IMR-90 (cell line): Measurements from ENCODE around the gene TDG. TPM values are rescaled to one million over a fixed set of nuclear protein-coding genes. Genes with fewer than 3 reads are reported as not detected.

ENCODE experiments used
- ATAC-seq: fragments of 200-7000 bp; cut with Tn5 transposase; 2 replicates; pipeline ENCODE4 v1.9.1; 2020; ENCODE audit warnings: low read depth, mild to moderate bottlenecking, moderate library complexity
- BruUV-seq: library from RNA; stranded (reverse); fragments of 400-500 nt; replicated peaks from 2 replicates; lab custom pipeline; 2021; lab: Mats Ljungman, UMichigan
- CTCF ChIA-PET: fragments of 300-600 bp; formaldehyde crosslinking; extraction: SDS; loops from one replicate; lab custom pipeline; 2021; ENCODE audit warnings: antibody characterized with exemption; lab: Yijun Ruan, JAX
- POLR2A ChIA-PET: fragments of 300-600 bp; sonication (Branson Sonifier 250); formaldehyde crosslinking; loops from one replicate; lab custom pipeline; 2022; ENCODE audit warnings: antibody characterized with exemption; ENCODE audit not compliant: unreplicated experiment; lab: Charles Lee
- DNase-seq: peaks from one replicate; pipeline ENCODE4 v3.0.0; 2013
- H2AFZ ChIP-seq: replicated peaks from 2 replicates; pipeline ENCODE3; 2013; ENCODE audit warnings: low read length, mild to moderate bottlenecking; ENCODE audit not compliant: poor library complexity
- H2AK5ac ChIP-seq: 2 replicates; pipeline ENCODE4 v1.6.1; 2013; ENCODE audit warnings: low read depth, low read length, inconsistent platforms
- H2AK9ac ChIP-seq: replicated peaks from 2 replicates; pipeline ENCODE3; 2013; ENCODE audit warnings: mild to moderate bottlenecking, low read depth, low read length, moderate library complexity; ENCODE audit not compliant: poor library complexity
- H2BK120ac ChIP-seq: 2 replicates; pipeline ENCODE4 v1.6.1; 2013; ENCODE audit warnings: low read depth, low read length, inconsistent platforms
- H2BK15ac ChIP-seq: 3 replicates; pipeline ENCODE4 v1.6.1; 2013; ENCODE audit warnings: low read depth, low read length, inconsistent platforms
- H2BK20ac ChIP-seq: 2 replicates; pipeline ENCODE4 v1.6.1; 2013; ENCODE audit warnings: low read depth, mild to moderate bottlenecking, inconsistent platforms, low read length, moderate library complexity
- H2BK5ac ChIP-seq: 2 replicates; pipeline ENCODE4 v1.6.1; 2013; ENCODE audit warnings: mild to moderate bottlenecking, low read depth, low read length, inconsistent platforms; ENCODE audit not compliant: poor library complexity, severe bottlenecking
- H3K14ac ChIP-seq: replicated peaks from 2 replicates; pipeline ENCODE4 v1.6.1; 2013; ENCODE audit warnings: low read depth, low read length, inconsistent platforms
- H3K18ac ChIP-seq: 2 replicates; pipeline ENCODE4 v1.6.1; 2013; ENCODE audit warnings: low read depth, low read length, control low read depth
- H3K23ac ChIP-seq: 2 replicates; pipeline ENCODE4 v1.6.1; 2013; ENCODE audit warnings: low read depth, low read length, inconsistent platforms
- H3K27ac ChIP-seq: 2 replicates; pipeline ENCODE4 v1.5.1; 2013; ENCODE audit warnings: mild to moderate bottlenecking, control low read depth, low read length; ENCODE audit not compliant: insufficient read depth
- H3K27me3 ChIP-seq: 2 replicates; pipeline ENCODE4 v1.6.1; 2013; ENCODE audit warnings: low read length; ENCODE audit not compliant: control insufficient read depth, insufficient read depth
- H3K36me3 ChIP-seq: 2 replicates; pipeline ENCODE4 v1.6.1; 2013; ENCODE audit warnings: low read length, mixed read lengths; ENCODE audit not compliant: control insufficient read depth, insufficient read depth
- H3K4ac ChIP-seq: 2 replicates; pipeline ENCODE4 v1.6.1; 2013; ENCODE audit warnings: low read depth, low read length, inconsistent platforms
- H3K4me1 ChIP-seq: 2 replicates; pipeline ENCODE4 v1.6.1; 2013; ENCODE audit warnings: low read length, mixed read lengths; ENCODE audit not compliant: control insufficient read depth, insufficient read depth
- H3K4me2 ChIP-seq: 2 replicates; pipeline ENCODE4 v1.6.1; 2013; ENCODE audit warnings: low read depth, mild to moderate bottlenecking, control low read depth, low read length, moderate library complexity
- H3K4me3 ChIP-seq: 2 replicates; pipeline ENCODE4 v1.5.1; 2013; ENCODE audit warnings: low read depth, mild to moderate bottlenecking, control low read depth, low read length, moderate library complexity; ENCODE audit not compliant: insufficient read depth
- H3K56ac ChIP-seq: 2 replicates; pipeline ENCODE4 v1.6.1; 2013; ENCODE audit warnings: low read length, inconsistent platforms; ENCODE audit not compliant: insufficient read depth; ENCODE audit errors: extremely low read depth
- H3K79me1 ChIP-seq, 2 experiments: 2 replicates each; pipeline ENCODE4 v1.6.1; 2013; ENCODE audit warnings: low read length in 2 of 2, inconsistent platforms in 1 of 2, low read depth in 1 of 2
- H3K9ac ChIP-seq: 2 replicates; pipeline ENCODE4 v1.6.1; 2013; ENCODE audit warnings: low read depth, low read length, control low read depth
- H3K9me1 ChIP-seq: 2 replicates; pipeline ENCODE4 v1.6.1; 2013; ENCODE audit warnings: low read length, inconsistent platforms; ENCODE audit not compliant: insufficient read depth
- H3K9me3 ChIP-seq: 2 replicates; pipeline ENCODE4 v1.6.1; 2013; ENCODE audit warnings: low read length; ENCODE audit not compliant: control insufficient read depth, insufficient read depth
- H4K20me1 ChIP-seq: 2 replicates; pipeline ENCODE4 v1.6.1; 2013; ENCODE audit warnings: low read length, inconsistent platforms; ENCODE audit not compliant: insufficient read depth
- H4K5ac ChIP-seq: 2 replicates; pipeline ENCODE4 v1.6.1; 2013; ENCODE audit warnings: mild to moderate bottlenecking, low read depth, low read length, control low read depth
- H4K8ac ChIP-seq, 2 experiments: 2 replicates each; pipeline ENCODE4 v1.6.1; 2013; ENCODE audit warnings: low read depth in 2 of 2, low read length in 2 of 2, control low read depth in 1 of 2, inconsistent platforms in 1 of 2
- H4K91ac ChIP-seq: 2 replicates; pipeline ENCODE4 v1.6.1; 2013; ENCODE audit warnings: low read depth, low read length, inconsistent platforms; ENCODE audit not compliant: insufficient read depth
- CEBPB ChIP-seq: IDR thresholded peaks from 2 replicates; pipeline ENCODE4 v1.6.1; 2012; ENCODE audit warnings: low read depth, low read length, improper control_type of control experiment
- CHD1 ChIP-seq: IDR thresholded peaks from 2 replicates; pipeline ENCODE4 v1.6.1; 2012; ENCODE audit warnings: low read depth, low read length, improper control_type of control experiment
- ELK1 ChIP-seq: fragments of 150-350 bp; IDR thresholded peaks from 2 replicates; pipeline ENCODE4 v1.6.1; 2016; ENCODE audit warnings: low read depth, mild to moderate bottlenecking, low read length, moderate library complexity, borderline replicate concordance
- FOS ChIP-seq: fragments of 150-350 bp; IDR thresholded peaks from 2 replicates; pipeline ENCODE4 v1.6.1; 2016; ENCODE audit warnings: low read depth, low read length
- MAZ ChIP-seq: IDR thresholded peaks from 2 replicates; pipeline ENCODE4 v1.6.1; 2012; ENCODE audit warnings: low read depth, mild to moderate bottlenecking, low read length, improper control_type of control experiment, moderate library complexity, borderline replicate concordance
- MXI1 ChIP-seq: IDR thresholded peaks from 2 replicates; pipeline ENCODE4 v1.6.1; 2012; ENCODE audit warnings: low read depth, mild to moderate bottlenecking, low read length, moderate library complexity, borderline replicate concordance
- NFE2L2 ChIP-seq: fragments of 150-350 bp; IDR thresholded peaks from 2 replicates; pipeline ENCODE4 v1.6.1; 2016; ENCODE audit warnings: low read depth, mild to moderate bottlenecking, low read length
- RAD21 ChIP-seq: IDR thresholded peaks from 2 replicates; pipeline ENCODE4 v1.6.1; 2012; ENCODE audit warnings: low read length, improper control_type of control experiment
- RCOR1 ChIP-seq: IDR thresholded peaks from 2 replicates; pipeline ENCODE4 v1.6.1; 2012; ENCODE audit warnings: mild to moderate bottlenecking, low read length, improper control_type of control experiment; ENCODE audit not compliant: insufficient replicate concordance
- RFX5 ChIP-seq: IDR thresholded peaks from 2 replicates; pipeline ENCODE4 v1.8.0; 2012; ENCODE audit warnings: low read depth, mild to moderate bottlenecking, low read length, moderate library complexity
- SMC3 ChIP-seq: fragments of 150-350 bp; IDR thresholded peaks from 2 replicates; pipeline ENCODE4 v1.6.1; 2016; ENCODE audit warnings: low read depth, mild to moderate bottlenecking, antibody characterized with exemption, low read length, moderate library complexity
- USF2 ChIP-seq: fragments of 150-350 bp; IDR thresholded peaks from 2 replicates; pipeline ENCODE4 v1.6.1; 2017; ENCODE audit warnings: mild to moderate bottlenecking, antibody characterized with exemption, low read length, low read depth
- WGBS, 2 experiments: methylation state at CpG; one replicate each; pipeline versions ENCODE4 v1.1.5 to v1.1.7; 2013; ENCODE audit warnings: missing lambda C conversion rate in 2 of 2; ENCODE audit not compliant: insufficient read length in 1 of 2; ENCODE audit errors: extremely low coverage in 2 of 2; 5-methylcytosine and 5-hydroxymethylcytosine counted together
- dilution Hi-C: fragments of 300-500 bp; cut with HindIII; formaldehyde crosslinking; loops from one replicate; pipeline ENCODE4 v1.14.3; 2018; ENCODE audit warnings: low sequenced_read_pairs; ENCODE audit not compliant: unreplicated experiment
- in situ Hi-C: fragments of 300-500 bp; cut with MboI; formaldehyde crosslinking; loops from 3 replicates; pipeline ENCODE4 v1.14.3; 2019; ENCODE audit warnings: low sequenced_read_pairs, inconsistent platforms, mixed read lengths
- intact Hi-C: fragments of 100-400 bp; cut with micrococcal nuclease; formaldehyde crosslinking; loops from 2 replicates; pipeline ENCODE4 v1.10.0; 2022
- polyA plus RNA-seq, 3 experiments: library from polyadenylated mRNA; depleted of rRNA; stranded (reverse); fragments of >200 nt; gene quantifications; 2 replicates each; pipeline ENCODE4 v1.2.3, GENCODE V29; 2012; ENCODE audit warnings: low replicate concordance in 1 of 3
- total RNA-seq: library from RNA; depleted of rRNA; stranded (reverse); fragments of >200 nt; gene quantifications from 2 replicates; pipeline ENCODE4 v1.2.3, GENCODE V29; 2012

TDG gene
- total and polyA plus RNA-seq, 2 of the 4 experiments (the other 2 are of a cell fraction) = 14.0 to 14.7 TPM

- in situ Hi-C loops = no loop called here
- CTCF ChIA-PET = interaction anchor here (0.6 kb wide), 1 partner anchor 45 kb away, joined by 3 read pairs; no protein-coding TSS in a partner anchor
Measured at GRCh38 chr12:103958621-103959020, 7.1 kb upstream of the TDG start.

More at GRCh38 chr12:103958621-103959020, 7.1 kb upstream of the TDG start:
- no peak overlapping the region for H2BK120ac ChIP-seq
- H3K79me1 ChIP-seq = peaks cover 14 to 50% of the 10 kb centered on the region in 2 experiments; a peak in 3 of 4 replicates
- no peaks in the 10 kb centered on the region; the same call in 1 of the 2 replicates for H4K20me1 ChIP-seq
- H3K27me3 ChIP-seq = no peaks in the 10 kb centered on the region
- no peak overlapping the region for H3K14ac ChIP-seq
- BruUV-seq = no TSS peak
- H2AK5ac ChIP-seq = no peak overlapping the region
- no peak overlapping the region for H2BK20ac ChIP-seq
- H2BK15ac ChIP-seq = no peak overlapping the region
- H3K36me3 ChIP-seq = peaks cover 5% of the 10 kb centered on the region
- no peak overlapping the region for H4K91ac ChIP-seq
- no peaks in the 10 kb centered on the region for H3K9me3 ChIP-seq
- ATAC-seq = no peak
- no peak overlapping the region for H3K4me2 ChIP-seq
- H3K56ac ChIP-seq = no peak overlapping the region
- no peak overlapping the region for H4K8ac ChIP-seq
- no peak overlapping the region for H2AK9ac ChIP-seq
- WGBS, 2 experiments = no CpG with 5 or more reads among the region's 1 CpG
- H3K23ac ChIP-seq = no peak overlapping the region
- H3K18ac ChIP-seq = no peak overlapping the region
- TF ChIP-seq CHD1 (no peak), SMC3 (no peak), FOS (no peak), RFX5 (no peak), ELK1 (no peak), MXI1 (no peak), CEBPB (no peak), NFE2L2 (no peak), RCOR1 (no peak), RAD21 (no peak), MAZ (no peak), USF2 (no peak)
- H3K9ac ChIP-seq = no peak overlapping the region
- H2AFZ ChIP-seq = no peak overlapping the region
- H3K9me1 ChIP-seq = peaks cover 5% of the 10 kb centered on the region; the same call in 1 of the 2 replicates
- no peak overlapping the region for H3K4ac ChIP-seq
- DNase-seq = no peak
- no peak overlapping the region for H2BK5ac ChIP-seq
- no peak overlapping the region for H3K27ac ChIP-seq
- H3K4me1 ChIP-seq = peaks cover 3% of the 10 kb centered on the region; the same call in 1 of the 2 replicates
- dilution Hi-C loops = no loop called here
- H3K4me3 ChIP-seq = no peak overlapping the region
- no peak overlapping the region for H4K5ac ChIP-seq
- POLR2A ChIA-PET = no interaction called here
- intact Hi-C loops = loop anchor here (2.0 kb wide), 1 partner anchor 74 kb away; no protein-coding TSS in a partner anchor
